Myometrial cell (primary cell): ENCODE data around the gene MAPK12. TPM values are rescaled to one million over a fixed set of nuclear protein-coding genes. Genes with fewer than 3 reads are reported as not detected.

Source experiments
- total RNA-seq: library from RNA; depleted of rRNA; stranded (reverse); fragments of >200 nt; gene quantifications from 2 replicates; pipeline ENCODE4 v1.2.3, GENCODE V29; 2015

MAPK12 gene
- total RNA-seq, result 36.5 and 51.0 TPM in 2 replicates

DNA sequence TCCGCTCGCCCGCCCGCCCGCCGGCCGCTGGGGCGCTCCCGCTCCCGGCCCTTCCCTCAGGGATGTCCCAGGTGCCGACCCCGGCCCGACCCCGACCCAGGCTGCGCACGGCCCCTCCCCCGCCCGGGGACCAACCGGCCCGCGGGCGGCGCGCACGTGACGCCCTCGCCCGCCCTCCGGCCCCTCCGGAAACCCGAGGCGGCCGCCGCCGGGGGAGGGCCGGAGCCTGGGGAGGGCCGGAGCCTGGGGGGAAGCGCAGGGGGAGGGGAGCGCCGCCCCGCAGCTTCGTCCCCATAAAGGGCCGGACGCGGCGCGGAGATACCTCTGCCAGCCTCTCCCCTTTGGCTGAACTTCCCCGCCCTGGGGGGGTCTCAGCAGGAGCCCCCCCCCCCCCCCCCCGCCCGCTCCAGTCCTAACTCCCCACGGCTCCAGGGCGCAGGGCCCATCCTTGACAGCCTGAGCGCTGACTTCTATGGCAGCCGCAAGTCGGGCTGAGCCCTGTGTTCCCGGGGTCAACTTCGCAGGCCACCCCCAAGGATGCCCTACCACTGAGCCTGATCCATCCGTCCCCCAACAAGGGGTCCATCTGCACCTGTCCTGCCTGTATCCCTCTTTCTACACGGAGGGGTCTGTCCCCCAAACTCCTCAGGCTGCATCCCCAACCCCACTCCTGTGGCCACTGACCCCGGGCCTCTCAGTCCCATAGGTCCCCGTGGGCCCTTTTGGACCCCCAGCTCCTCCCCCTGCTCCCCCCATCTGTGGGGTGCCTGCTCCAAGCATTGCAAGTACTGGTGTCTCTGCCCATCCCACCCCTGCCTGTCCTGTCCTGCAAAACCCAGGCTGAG, at the start of gene MAPK12:
Gene MAPK12, minus strand, starts transcription at position 69 of the 845 bp plus-strand sequence. CDS start 174 bp downstream, outside the sequence.

GRCh38 chr22:50306753-50307749, 45.6 kb upstream of the MAPK12 start, which contains the start of gene PLXNB2:
TSS of gene PLXNB2 (minus strand) at chr22:50307646. CDS start at chr22:50290584, 17,062 bp downstream.

GRCh38 chr22:50269970-50270665, 8.6 kb upstream of the MAPK12 start, which contains the start of gene MAPK11:
TSS of gene MAPK11 (minus strand) at chr22:50270380. CDS start at chr22:50270292, 88 bp downstream.

GRCh38 chr22:50250555-50251476, 10.7 kb downstream of the MAPK12 start, which contains the start of gene HDAC10:
TSS of gene HDAC10 (minus strand) at chr22:50251265. CDS start at chr22:50251032, 233 bp downstream.

DNA sequence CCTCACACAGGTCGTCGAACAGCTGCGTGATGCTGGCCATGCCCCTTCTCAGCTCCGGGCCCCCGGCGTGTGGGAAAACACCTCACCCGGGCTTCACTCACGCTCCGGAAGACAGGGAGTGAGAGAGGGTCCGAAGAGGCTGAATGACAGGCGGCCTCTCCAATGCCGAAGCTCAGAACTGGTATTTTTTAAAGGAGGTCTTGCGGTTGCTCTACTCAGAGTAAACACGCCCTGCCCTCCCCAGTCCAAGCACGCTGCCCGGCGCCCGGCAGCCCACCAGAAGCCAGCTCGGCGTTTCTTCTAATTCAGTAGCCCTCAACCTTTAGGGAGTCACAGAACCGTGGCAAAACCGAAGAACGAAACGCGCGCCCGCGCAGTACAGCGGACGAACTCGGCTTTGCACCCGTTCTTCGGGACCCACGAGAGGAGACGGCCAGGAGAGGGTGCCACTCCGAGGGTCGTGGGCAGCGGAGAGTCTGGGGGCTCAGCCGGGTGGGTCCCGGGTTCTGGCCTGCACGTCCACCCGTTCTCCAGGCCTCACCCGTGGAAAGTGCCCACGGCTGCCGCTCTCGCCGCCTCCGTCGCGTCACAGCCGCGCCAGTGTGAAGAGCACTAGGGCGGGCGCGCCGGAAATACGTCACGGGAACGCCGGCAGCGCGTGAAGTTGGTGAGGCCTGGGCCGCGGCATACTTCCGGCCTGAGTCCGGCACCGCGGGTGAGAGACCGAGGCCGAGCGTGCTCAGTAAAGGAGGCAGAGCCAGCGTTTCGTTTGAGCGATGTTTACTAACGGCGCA, 16.9 kb downstream of the MAPK12 start, which contains the start of gene TUBGCP6:
Gene TUBGCP6, minus strand, starts transcription at position 604 of the 794 bp plus-strand sequence. Its CDS starts 564 bp downstream, at position 40.

Other genes starting within 250 kb of the MAPK12 start
- gene IL17REL, start 248.9 kb downstream of the MAPK12 start, total RNA-seq, result not detected in 2 replicates
- gene TTLL8, start 203.4 kb downstream of the MAPK12 start, total RNA-seq, result not detected in 2 replicates
- gene MLC1, start 176.3 kb downstream of the MAPK12 start, total RNA-seq, result 0.29 TPM in 1 of 2 replicates, not detected in the other
- gene MOV10L1, start 171.7 kb downstream of the MAPK12 start, total RNA-seq, result 0.89 and 1.2 TPM in 2 replicates
- gene PANX2, start 91.0 kb downstream of the MAPK12 start, total RNA-seq, result under 0.01 and 1.1 TPM in 2 replicates
- gene TRABD, start 75.8 kb downstream of the MAPK12 start, total RNA-seq, result 35.6 and 44.1 TPM in 2 replicates
- 34.0 and 35.6 TPM in 2 replicates for gene SELENOO, start 60.7 kb downstream of the MAPK12 start, total RNA-seq
- gene TUBGCP6, start 16.7 kb downstream of the MAPK12 start, total RNA-seq, result 16.8 and 27.1 TPM in 2 replicates
- 30.0 and 38.8 TPM in 2 replicates for gene HDAC10, start 10.4 kb downstream of the MAPK12 start, total RNA-seq
- gene MAPK11, start 8.7 kb upstream of the MAPK12 start, total RNA-seq, result 14.4 and 26.8 TPM in 2 replicates
- gene PLXNB2, start 46.0 kb upstream of the MAPK12 start, total RNA-seq, result 161 and 185 TPM in 2 replicates
- 1.4 and 5.0 TPM in 2 replicates for gene DENND6B, start 65.3 kb upstream of the MAPK12 start, total RNA-seq
- 53.0 and 61.1 TPM in 2 replicates for gene PPP6R2, start 81.6 kb upstream of the MAPK12 start, total RNA-seq
- gene SBF1, start 213.4 kb upstream of the MAPK12 start, total RNA-seq, result 58.5 and 60.5 TPM in 2 replicates
- gene ADM2, start 219.9 kb upstream of the MAPK12 start, total RNA-seq, result 6.9 and 20.2 TPM in 2 replicates
- not detected in 2 replicates for gene MIOX, start 225.2 kb upstream of the MAPK12 start, total RNA-seq
- 106 and 126 TPM in 2 replicates for gene LMF2, start 246.0 kb upstream of the MAPK12 start, total RNA-seq
- 62.6 and 65.2 TPM in 2 replicates for gene NCAPH2, start 246.5 kb upstream of the MAPK12 start, total RNA-seq